ENCODE measurements around the gene USP54.
"Not testable (repeated sequence)": the region's sequence is repeated elsewhere in the genome, so short reads cannot be mapped to it uniquely, and the experiment has no call there.

Gene USP54

DNA sequence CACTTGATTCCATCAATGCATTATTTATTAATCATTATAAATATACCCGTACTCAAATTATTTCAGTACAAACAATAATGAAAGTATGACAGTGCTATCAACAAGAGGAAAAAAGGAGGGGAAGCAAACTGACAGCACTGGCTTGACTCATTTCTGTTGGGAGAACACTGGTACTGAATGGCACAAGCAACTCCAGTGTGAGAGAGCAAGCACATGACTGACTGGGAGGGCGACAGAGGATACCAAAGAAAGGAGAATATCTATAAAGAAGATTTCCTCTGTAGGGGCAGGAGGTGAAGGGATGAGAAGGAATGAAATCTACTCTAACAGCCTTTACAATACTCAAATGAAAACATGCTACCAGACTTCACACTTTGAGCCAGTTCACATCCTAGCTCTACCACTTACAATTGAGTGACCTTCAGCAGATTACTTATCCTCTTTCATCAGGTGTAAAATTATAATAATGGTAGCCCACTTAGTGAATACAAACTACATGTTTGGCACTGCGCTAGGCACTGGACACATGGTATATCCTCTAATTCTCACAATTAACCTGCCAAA lies 1.5 kb downstream of the USP54 start:
- no peak for DNase-seq

- no peak for DNase-seq
Measured at GRCh38 chr10:73588656-73589055, 2.5 kb downstream of the USP54 start.

DNA sequence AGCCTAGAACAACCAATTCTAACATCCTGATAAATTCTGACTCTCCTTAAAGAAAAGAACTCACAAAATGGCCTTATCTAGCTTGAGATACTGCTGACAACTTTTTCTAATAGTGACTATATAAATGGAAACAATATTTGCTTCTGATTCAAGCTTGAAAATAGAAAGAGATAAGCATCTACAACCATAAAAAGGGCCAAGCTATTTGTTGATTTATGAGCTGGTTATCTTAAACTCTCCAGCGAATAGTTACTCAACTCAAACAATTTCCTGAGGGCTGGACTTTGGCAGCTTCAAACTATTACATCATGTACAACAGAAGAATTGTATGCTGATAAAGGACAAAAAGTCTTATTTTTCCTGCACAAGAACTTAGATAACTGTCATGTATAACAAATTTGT lies 4.6 kb downstream of the USP54 start:
- no peak for DNase-seq

- DNase-seq: no peak
Measured at GRCh38 chr10:73585327-73585726, 5.8 kb downstream of the USP54 start.

GRCh38 chr10:73584737-73585136 lies 6.4 kb downstream of the USP54 start:
- no peak for DNase-seq

DNA sequence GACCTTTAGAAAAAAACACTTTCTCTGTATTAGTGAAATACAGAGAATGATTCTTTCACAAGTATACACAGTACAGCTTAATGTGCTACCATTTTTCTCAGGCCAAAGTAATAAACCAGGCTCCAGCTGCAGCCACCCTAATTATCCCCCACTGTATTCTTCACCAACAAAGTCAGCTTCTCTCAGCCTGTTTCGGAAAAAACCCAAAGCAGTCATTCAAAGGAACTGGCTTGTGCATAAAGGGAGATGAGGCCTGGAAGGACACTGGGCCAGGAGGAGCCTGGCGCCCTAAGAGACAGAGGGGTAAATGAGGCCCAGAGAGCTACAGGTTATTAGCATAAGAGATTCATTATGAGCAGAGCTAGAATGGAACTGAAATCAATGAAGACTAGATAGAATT lies 9.2 kb downstream of the USP54 start:
- no peak for DNase-seq

DNA sequence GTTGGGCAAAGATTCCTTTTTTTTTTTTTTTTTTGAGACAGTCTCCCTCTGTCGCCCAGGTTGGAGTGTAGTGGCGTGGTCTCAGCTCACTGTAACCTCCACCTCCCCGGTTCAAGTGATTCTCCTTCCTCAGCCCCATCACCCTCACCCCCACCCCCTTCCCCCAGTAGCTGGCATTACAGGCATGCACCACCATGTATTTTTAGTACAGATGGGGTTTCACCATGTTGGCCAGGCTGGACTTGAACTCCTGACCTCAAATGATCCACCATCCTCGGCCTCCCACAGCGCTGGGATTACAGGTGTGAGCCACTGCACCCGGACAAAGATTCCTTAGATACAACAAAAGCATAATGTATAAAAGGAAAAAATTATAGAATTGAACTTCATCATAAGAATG lies 12.2 kb downstream of the USP54 start:
- DNase-seq: not testable (repeated sequence)

DNA sequence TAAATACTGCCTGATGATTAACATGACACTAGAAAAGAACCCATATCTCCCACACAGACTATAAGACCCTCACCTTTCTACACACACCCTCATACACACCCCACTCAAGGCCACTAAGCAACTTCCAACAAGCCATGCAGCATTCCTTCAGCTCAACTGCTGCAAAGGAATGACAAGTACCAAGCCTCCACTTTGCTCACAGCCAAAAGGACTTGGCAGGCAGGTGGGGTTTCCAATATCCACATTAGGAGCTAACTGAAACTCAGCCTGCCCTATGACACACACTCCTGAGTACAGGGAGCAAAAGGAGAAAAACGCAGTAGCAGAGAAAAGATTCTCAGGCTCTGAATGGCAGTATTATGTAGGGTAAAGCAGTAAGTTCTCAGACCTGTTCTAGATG lies 13.4 kb downstream of the USP54 start:
- no peak for DNase-seq

DNA sequence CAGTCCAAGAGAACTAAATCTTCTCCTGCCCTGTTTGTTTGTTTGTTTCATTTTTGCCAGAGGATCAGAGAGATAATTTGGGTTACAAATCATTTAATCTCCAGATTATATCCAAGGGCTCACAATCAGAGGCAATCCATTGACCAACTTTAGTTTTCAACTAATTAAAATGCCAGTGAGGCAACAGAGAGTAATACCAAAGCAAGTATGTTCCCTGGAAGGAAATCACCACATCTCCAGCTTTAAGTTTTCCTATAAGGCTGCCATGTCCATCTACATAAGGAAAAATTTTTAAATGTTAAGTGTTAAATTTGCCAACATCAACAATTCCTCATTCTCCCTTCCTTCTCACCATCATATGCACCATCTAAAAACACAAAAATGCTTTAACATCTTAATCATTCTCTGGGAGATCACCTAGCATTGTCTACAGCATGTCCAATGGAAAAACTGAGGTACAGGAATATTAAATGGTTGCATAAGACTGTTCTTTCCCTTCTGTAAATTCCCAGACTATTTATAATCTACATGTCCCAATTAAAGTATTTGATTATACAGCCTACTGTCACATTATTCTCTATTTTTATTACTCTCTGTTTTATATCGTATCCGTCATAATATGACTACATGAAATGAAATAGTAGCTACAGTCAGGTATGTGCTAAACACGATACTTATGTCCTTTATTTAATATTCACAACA lies 14.1 kb downstream of the USP54 start:
- DNase-seq: no peak

DNA sequence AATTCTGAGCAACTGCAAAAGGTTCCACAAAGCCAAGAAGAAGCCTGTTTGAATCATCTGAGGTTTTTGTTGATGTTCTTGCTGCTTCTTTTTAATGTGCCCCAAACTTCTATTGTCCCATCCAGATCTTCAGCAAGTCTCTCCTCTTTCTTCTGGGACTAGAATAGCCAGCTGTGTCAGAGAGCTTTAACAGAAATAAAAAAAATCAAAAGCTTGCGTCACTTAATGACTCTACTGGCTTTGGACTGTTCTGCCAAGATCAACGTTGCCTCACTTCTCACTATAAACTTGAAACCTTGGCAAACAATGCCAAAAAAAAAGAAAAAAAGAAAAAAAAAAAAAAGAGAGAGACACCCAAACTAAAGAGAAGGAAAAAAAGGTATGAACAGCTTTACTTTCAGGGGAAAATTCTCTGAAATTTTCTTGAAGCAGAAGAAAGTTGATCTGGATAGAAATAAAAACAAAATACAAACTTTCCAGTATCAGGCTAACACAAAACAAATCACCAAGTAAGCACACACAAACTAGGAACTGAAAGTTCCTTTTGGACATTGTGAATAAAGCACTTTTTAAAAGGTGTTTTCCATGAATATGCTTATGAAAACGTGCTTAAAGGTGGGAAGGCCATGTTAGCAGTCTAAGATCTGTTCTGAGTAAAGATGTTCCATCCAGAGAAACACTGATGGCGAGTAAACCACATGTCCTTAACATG lies 14.8 kb downstream of the USP54 start:
- DNase-seq: no peak

DNA sequence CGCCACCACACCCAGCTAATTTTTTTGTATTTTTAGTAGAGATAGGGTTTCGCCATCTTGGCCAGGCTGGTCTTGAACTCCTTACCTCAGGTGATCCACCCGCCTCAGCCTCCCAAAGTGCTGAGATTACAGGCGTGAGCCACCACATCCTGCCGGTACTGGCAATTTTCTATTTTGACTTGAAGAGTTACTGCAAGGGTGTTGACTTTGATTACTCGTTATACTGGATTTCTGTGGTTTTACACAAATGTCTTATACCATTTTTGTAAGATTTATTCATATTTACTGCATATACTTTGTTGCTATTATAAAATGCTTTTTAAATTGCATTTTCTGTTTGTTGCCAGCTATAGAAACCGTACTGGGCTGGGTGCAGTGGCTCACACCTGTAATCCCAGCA lies 24.1 kb downstream of the USP54 start:
- DNase-seq: not testable (repeated sequence)

GRCh38 chr10:73561192-73561591 lies 29.9 kb downstream of the USP54 start:
- DNase-seq: no peak

- DNase-seq: no peak
Measured at GRCh38 chr10:73559590-73559989, 31.6 kb downstream of the USP54 start.

DNA sequence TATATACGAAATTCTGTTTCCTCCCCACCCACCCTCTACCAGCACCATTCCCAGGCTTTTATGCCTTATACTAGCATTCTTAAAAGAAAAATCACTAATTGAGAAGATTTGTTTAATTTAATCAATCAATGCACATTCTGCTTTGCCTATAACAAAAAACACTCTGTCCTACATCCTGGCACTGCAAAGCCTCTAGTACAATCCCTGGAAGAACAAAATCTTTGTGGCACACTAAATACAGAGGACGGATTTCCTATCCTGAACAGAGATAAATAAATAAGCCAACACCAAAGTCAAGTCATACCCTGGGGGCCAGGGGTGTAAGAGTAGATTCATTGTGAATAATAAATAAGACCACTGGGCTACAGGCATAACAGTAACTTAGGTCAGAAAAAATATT lies 34.3 kb downstream of the USP54 start:
- DNase-seq: no peak

GRCh38 chr10:73554721-73555120 lies 36.4 kb downstream of the USP54 start:
- DNase-seq: no peak

GRCh38 chr10:73553761-73554160 lies 37.4 kb downstream of the USP54 start:
- DNase-seq: no peak

DNA sequence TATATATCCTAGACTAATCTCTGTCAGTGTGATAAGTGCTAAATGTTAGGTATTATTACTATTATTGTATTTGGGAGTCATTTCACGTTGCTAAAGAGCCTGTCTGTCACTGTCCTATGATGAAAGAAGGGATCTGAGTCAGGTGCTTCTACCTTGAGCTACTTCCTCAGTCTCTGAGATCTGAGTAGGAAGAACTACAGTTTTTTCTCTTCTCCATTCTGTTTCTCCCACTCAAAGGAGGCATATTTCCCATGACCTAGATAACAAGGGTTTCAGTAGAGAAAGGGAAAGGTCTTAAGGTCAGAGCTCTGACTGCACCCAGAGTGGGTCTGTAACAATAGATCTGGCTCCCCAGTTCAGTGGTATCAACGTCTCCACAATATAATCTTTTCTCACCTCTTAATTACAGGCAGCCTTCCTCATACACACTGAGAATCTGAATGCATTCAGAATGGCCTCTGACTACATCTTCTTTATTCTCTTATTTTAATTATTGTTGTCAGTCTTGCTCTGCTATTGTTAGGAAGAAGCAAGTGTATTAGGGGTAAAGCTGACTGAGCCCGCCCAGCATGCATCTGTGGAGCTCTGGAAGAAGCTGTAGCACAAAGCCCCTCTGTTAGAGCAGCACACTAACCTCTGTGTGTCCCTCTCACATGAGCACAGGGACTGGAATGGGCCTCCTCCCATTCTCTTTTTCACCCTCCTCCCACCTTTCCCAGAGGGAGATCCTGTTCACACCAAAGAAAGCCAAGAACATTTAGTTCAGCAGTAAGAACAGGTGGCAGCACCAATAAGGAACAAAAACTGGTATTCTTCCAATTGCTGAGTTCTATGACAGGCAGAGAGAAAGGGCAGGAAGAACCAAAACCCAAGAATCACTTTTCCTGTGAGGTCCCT lies 38.1 kb downstream of the USP54 start:
- no peak for DNase-seq

- no peak for DNase-seq
Measured at GRCh38 chr10:73551515-73551914, 39.6 kb downstream of the USP54 start.

DNA sequence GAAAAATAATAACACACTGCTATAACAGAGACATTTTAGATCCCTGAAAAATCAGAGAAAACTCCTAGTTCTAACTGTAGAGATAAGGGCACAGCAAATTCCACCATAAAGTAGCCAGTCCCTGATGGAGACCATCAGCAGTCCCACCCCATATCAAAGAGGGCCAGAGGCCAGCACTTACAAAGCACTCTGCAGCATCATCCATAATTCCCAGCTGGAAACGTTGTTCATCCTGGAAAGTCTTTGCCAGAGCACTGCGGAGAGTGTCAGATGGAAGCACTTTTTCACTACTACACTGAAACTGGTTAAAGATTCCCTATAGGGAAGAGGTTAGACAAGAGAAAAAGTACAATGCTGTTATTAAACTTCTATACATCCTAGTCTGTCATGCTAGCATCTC lies 45.8 kb downstream of the USP54 start:
- no peak for DNase-seq

- DNase-seq: no peak
Measured at GRCh38 chr10:73537709-73538108, 53.4 kb downstream of the USP54 start.

- DNase-seq: peak; percentile 16
Measured at GRCh38 chr10:73537288-73537687, 53.9 kb downstream of the USP54 start.

- DNase-seq: no peak
Measured at GRCh38 chr10:73534857-73535256, 56.3 kb downstream of the USP54 start.

GRCh38 chr10:73529089-73529832 lies 61.9 kb downstream of the USP54 start:
- DNase-seq: peak; percentile 82

All from CD4-positive, alpha-beta T cell treated with Interleukin-4 for 4 hours (primary cell).